Naive thymus-derived CD4-positive, alpha-beta T cell (primary cell): ENCODE data around the gene RGS8. TPM values are rescaled to one million over a fixed set of nuclear protein-coding genes. Genes with fewer than 3 reads are reported as not detected.

ENCODE experiments used
- ATAC-seq: fragments of 150-1000 bp; cut with Tn5 transposase; 2 replicates; pipeline ENCODE4 v1.10.0; 2021; ENCODE audit warnings: mild to moderate bottlenecking, moderate library complexity
- CTCF ChIA-PET: fragments of 350-600 bp; sonication (Branson Sonifier 250); formaldehyde crosslinking; loops from one replicate; lab custom pipeline; 2021; ENCODE audit warnings: antibody characterized with exemption; lab: Charles Lee
- POLR2A ChIA-PET: fragments of 350-600 bp; sonication (Branson Sonifier 250); formaldehyde crosslinking; loops from one replicate; lab custom pipeline; 2021; ENCODE audit warnings: antibody characterized with exemption, inconsistent platforms; lab: Charles Lee
- DNase-seq, 9 donors: peaks; one replicate each; pipeline versions ENCODE4 v3.0.0 to v3.0.0-alpha.2; 2020 to 2022; ENCODE audit warnings: mixed read lengths in 1 of 9
- H3K27ac ChIP-seq: one replicate; pipeline ENCODE4 v1.7.0; 2013; ENCODE audit warnings: mild to moderate bottlenecking, low read depth, low read length, moderate library complexity
- H3K27me3 ChIP-seq, 2 donors: one replicate each; pipeline ENCODE4 v1.7.0; 2013; ENCODE audit warnings: low read length in 2 of 2, mild to moderate bottlenecking in 2 of 2, moderate library complexity in 2 of 2; ENCODE audit not compliant: control insufficient read depth in 2 of 2, insufficient read depth in 2 of 2
- H3K36me3 ChIP-seq, 3 experiments: 1 replicate in 2 of 3; 2 replicates in 1 of 3; pipeline ENCODE4 v1.7.0; 2013; ENCODE audit warnings: low read length in 3 of 3, mild to moderate bottlenecking in 3 of 3, moderate library complexity in 1 of 3; ENCODE audit not compliant: insufficient read depth in 3 of 3, control insufficient read depth in 2 of 3
- H3K4me1 ChIP-seq, 2 donors: one replicate each; pipeline ENCODE4 v1.7.0; 2013; ENCODE audit warnings: low read length in 2 of 2, mild to moderate bottlenecking in 2 of 2, moderate library complexity in 1 of 2; ENCODE audit not compliant: control insufficient read depth in 2 of 2, insufficient read depth in 2 of 2
- H3K4me3 ChIP-seq: 2 replicates; pipeline ENCODE4 v1.7.0; 2013; ENCODE audit warnings: mild to moderate bottlenecking, low read length
- H3K9me3 ChIP-seq, 3 experiments: 1 replicate in 2 of 3; 2 replicates in 1 of 3; pipeline ENCODE4 v1.7.0; 2013; ENCODE audit warnings: low read length in 3 of 3; ENCODE audit not compliant: control insufficient read depth in 2 of 3
- H3K27ac Mint-ChIP-seq, 9 donors: one replicate each; pipeline ENCODE4 v1.8.0; 2020 to 2022; ENCODE audit warnings: mixed read lengths in 9 of 9, mild to moderate bottlenecking in 8 of 9, moderate library complexity in 5 of 9, inconsistent platforms in 2 of 9
- H3K27me3 Mint-ChIP-seq, 5 donors: one replicate each; pipeline ENCODE4 v1.8.0; 2021 to 2022; ENCODE audit warnings: mixed read lengths in 5 of 5, mild to moderate bottlenecking in 1 of 5
- H3K36me3 Mint-ChIP-seq, 5 donors: one replicate each; pipeline ENCODE4 v1.8.0; 2020 to 2022; ENCODE audit warnings: mixed read lengths in 5 of 5, mild to moderate bottlenecking in 3 of 5, inconsistent platforms in 1 of 5
- H3K4me1 Mint-ChIP-seq, 7 donors: one replicate each; pipeline ENCODE4 v1.8.0; 2020 to 2022; ENCODE audit warnings: mixed read lengths in 7 of 7, mild to moderate bottlenecking in 3 of 7, inconsistent platforms in 1 of 7
- H3K4me3 Mint-ChIP-seq, 10 donors: one replicate each; pipeline ENCODE4 v1.8.0; 2020 to 2022; ENCODE audit warnings: mild to moderate bottlenecking in 10 of 10, mixed read lengths in 10 of 10, moderate library complexity in 6 of 10, inconsistent platforms in 2 of 10
- H3K9me3 Mint-ChIP-seq, 11 donors: one replicate each; pipeline ENCODE4 v1.8.0; 2020 to 2022; ENCODE audit warnings: mixed read lengths in 11 of 11, mild to moderate bottlenecking in 4 of 11, inconsistent platforms in 1 of 11, moderate library complexity in 1 of 11
- intact Hi-C, 2 donors: fragments of 100-400 bp; cut with micrococcal nuclease; formaldehyde crosslinking; loops; one replicate each; pipeline ENCODE4 v1.15.1; 2023
- polyA plus RNA-seq, 2 donors: library from polyadenylated mRNA; unstranded; fragments of 300-500 nt; fragmentation: Illumina TruSeq; gene quantifications; one replicate each; pipeline ENCODE4 v1.2.3, GENCODE V29; 2021
- total RNA-seq, 6 experiments: library from RNA in 5 of 6; stranded (reverse) in 5 of 6; gene quantifications; 1 replicate in 5 of 6; 2 replicates in 1 of 6; pipeline ENCODE4 v1.2.3 and lab custom pipeline; 2021 to 2026

Gene RGS8
- total and polyA plus RNA-seq, 7 experiments from 2014 or later, result not detected

GRCh38 chr1:182714546-182714945 lies 30.2 kb upstream of the RGS8 start:
- Mint-ChIP-seq H3K27ac (no peak overlapping the region), H3K9me3 (no peaks in the 10 kb centered on the region), H3K27me3 (no peaks in the 10 kb centered on the region), H3K4me1 (peaks cover 9 to 34% (median 27%) of the 10 kb centered on the region in 7 donors), H3K36me3 (no peaks in the 10 kb centered on the region), H3K4me3 (no peak overlapping the region)
- DNase-seq (no peak), ATAC-seq (no peak)
- no peak overlapping the region for H3K4me3 ChIP-seq
- no peaks in the 10 kb centered on the region for H3K27me3 ChIP-seq
- no peak overlapping the region for H3K27ac ChIP-seq
- ChIA-PET CTCF (no interaction called here), POLR2A (no interaction called here)
- H3K9me3 ChIP-seq, result no peaks in the 10 kb centered on the region
- peaks cover 4 to 6% of the 10 kb centered on the region in 2 donors for H3K4me1 ChIP-seq
- H3K36me3 ChIP-seq, result no peaks in the 10 kb centered on the region
- intact Hi-C loops, result no loop called here

GRCh38 chr1:182713939-182714338 lies 29.6 kb upstream of the RGS8 start:
- intact Hi-C loops, result no loop called here
- Histone ChIP-seq H3K27ac (no peak overlapping the region), H3K9me3 (no peaks in the 10 kb centered on the region), H3K27me3 (no peaks in the 10 kb centered on the region), H3K36me3 (no peaks in the 10 kb centered on the region), H3K4me3 (no peak overlapping the region), H3K4me1 (peaks cover 4 to 6% of the 10 kb centered on the region in 2 donors)
- Mint-ChIP-seq H3K36me3 (no peaks in the 10 kb centered on the region), H3K27me3 (no peaks in the 10 kb centered on the region), H3K4me3 (peak overlapping the region in 1 of 10 donors; percentile 3), H3K27ac (no peak overlapping the region), H3K4me1 (peaks cover 9 to 36% (median 28%) of the 10 kb centered on the region in 7 donors), H3K9me3 (no peaks in the 10 kb centered on the region)
- CTCF ChIA-PET, result no interaction called here
- POLR2A ChIA-PET, result no interaction called here
- ATAC-seq, result no peak
- DNase-seq, result no peak

GRCh38 chr1:182713492-182713891 lies 29.1 kb upstream of the RGS8 start:
- H3K4me3 ChIP-seq, result no peak overlapping the region
- Mint-ChIP-seq H3K36me3 (no peaks in the 10 kb centered on the region), H3K9me3 (no peaks in the 10 kb centered on the region), H3K4me1 (peaks cover 9 to 38% (median 28%) of the 10 kb centered on the region in 7 donors), H3K4me3 (no peak overlapping the region), H3K27ac (no peak overlapping the region), H3K27me3 (no peaks in the 10 kb centered on the region)
- H3K36me3 ChIP-seq, result no peaks in the 10 kb centered on the region
- DNase-seq (no peak), ATAC-seq (no peak)
- intact Hi-C loops, result no loop called here
- H3K27me3 ChIP-seq, result no peaks in the 10 kb centered on the region
- no peaks in the 10 kb centered on the region for H3K9me3 ChIP-seq
- CTCF ChIA-PET, result no interaction called here
- H3K27ac ChIP-seq, result no peak overlapping the region
- peaks cover 4 to 6% of the 10 kb centered on the region in 2 donors for H3K4me1 ChIP-seq
- POLR2A ChIA-PET, result no interaction called here

- Mint-ChIP-seq H3K4me3 (no peak overlapping the region), H3K4me1 (peaks cover 5 to 20% (median 14%) of the 10 kb centered on the region in 7 donors), H3K9me3 (no peaks in the 10 kb centered on the region), H3K27ac (no peak overlapping the region), H3K27me3 (no peaks in the 10 kb centered on the region), H3K36me3 (peaks cover 0 to 1% (median 0%) of the 10 kb centered on the region in 5 donors)
- no peak for ATAC-seq
- Histone ChIP-seq H3K27ac (no peak overlapping the region), H3K4me3 (no peak overlapping the region), H3K4me1 (no peaks in the 10 kb centered on the region), H3K27me3 (no peaks in the 10 kb centered on the region), H3K36me3 (no peaks in the 10 kb centered on the region), H3K9me3 (no peaks in the 10 kb centered on the region)
- intact Hi-C loops, result no loop called here
- DNase-seq, result no peak
- CTCF ChIA-PET, result no interaction called here
- POLR2A ChIA-PET, result no interaction called here
Measured at GRCh38 chr1:182709855-182710254, 25.5 kb upstream of the RGS8 start.

DNA sequence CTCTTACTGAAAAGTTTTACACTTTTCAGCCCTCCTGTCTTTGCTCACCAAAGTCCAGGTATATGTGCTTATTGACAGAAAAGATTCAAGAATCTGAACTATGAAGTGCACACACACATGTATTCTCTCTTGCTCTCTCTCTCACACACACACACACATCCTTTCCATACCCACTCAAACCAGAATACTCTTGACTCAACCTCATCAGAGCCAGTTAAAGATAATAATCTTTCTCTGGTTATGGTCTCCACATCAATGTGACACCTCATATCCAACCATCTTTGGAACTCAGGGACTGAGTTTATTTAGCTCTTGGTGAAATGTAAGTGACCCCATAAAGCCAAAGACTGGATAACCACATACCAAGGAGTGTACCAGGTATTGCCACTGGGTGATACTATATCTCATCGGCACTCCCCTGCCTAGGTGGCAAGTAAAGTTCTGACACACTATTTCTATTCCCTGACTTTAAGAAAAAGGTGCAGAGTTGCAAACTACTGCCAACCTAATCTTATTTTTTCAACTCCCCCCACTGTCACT lies 24.9 kb upstream of the RGS8 start:
- no peaks in the 10 kb centered on the region for H3K27me3 Mint-ChIP-seq
- H3K4me1 ChIP-seq, result no peaks in the 10 kb centered on the region
- no peak for ATAC-seq
- H3K4me3 Mint-ChIP-seq, result no peak overlapping the region
- H3K4me3 ChIP-seq, result no peak overlapping the region
- no peak overlapping the region for H3K27ac ChIP-seq
- H3K27ac Mint-ChIP-seq, result no peak overlapping the region
- H3K36me3 Mint-ChIP-seq, result peaks cover 0 to 1% (median 0%) of the 10 kb centered on the region in 5 donors
- no peaks in the 10 kb centered on the region for H3K27me3 ChIP-seq
- no peaks in the 10 kb centered on the region for H3K36me3 ChIP-seq
- no peak for DNase-seq
- no peaks in the 10 kb centered on the region for H3K9me3 ChIP-seq
- ChIA-PET POLR2A (no interaction called here), CTCF (no interaction called here)
- intact Hi-C loops, result no loop called here
- no peaks in the 10 kb centered on the region for H3K9me3 Mint-ChIP-seq
- H3K4me1 Mint-ChIP-seq, result peaks cover 5 to 15% (median 11%) of the 10 kb centered on the region in 7 donors

- no peak overlapping the region for H3K27ac ChIP-seq
- H3K36me3 ChIP-seq, result no peaks in the 10 kb centered on the region
- no peak overlapping the region for H3K4me3 ChIP-seq
- ChIA-PET POLR2A (interaction anchor here (0.6 kb wide), 1 partner anchor 24 kb away, joined by 4 read pairs; no protein-coding TSS in a partner anchor), CTCF (no interaction called here)
- intact Hi-C loops, result no loop called here
- Mint-ChIP-seq H3K27ac (no peak overlapping the region), H3K4me1 (peaks cover 0 to 6% (median 0%) of the 10 kb centered on the region in 7 donors), H3K9me3 (no peaks in the 10 kb centered on the region), H3K27me3 (peaks cover 0 to under 1% (median 0%) of the 10 kb centered on the region in 5 donors), H3K4me3 (no peak overlapping the region), H3K36me3 (peaks cover 0 to 1% (median 0%) of the 10 kb centered on the region in 5 donors)
- DNase-seq, result no peak
- H3K4me1 ChIP-seq, result no peaks in the 10 kb centered on the region
- no peaks in the 10 kb centered on the region for H3K27me3 ChIP-seq
- no peak for ATAC-seq
- no peaks in the 10 kb centered on the region for H3K9me3 ChIP-seq
Measured at GRCh38 chr1:182707122-182707521, 22.7 kb upstream of the RGS8 start.

DNA sequence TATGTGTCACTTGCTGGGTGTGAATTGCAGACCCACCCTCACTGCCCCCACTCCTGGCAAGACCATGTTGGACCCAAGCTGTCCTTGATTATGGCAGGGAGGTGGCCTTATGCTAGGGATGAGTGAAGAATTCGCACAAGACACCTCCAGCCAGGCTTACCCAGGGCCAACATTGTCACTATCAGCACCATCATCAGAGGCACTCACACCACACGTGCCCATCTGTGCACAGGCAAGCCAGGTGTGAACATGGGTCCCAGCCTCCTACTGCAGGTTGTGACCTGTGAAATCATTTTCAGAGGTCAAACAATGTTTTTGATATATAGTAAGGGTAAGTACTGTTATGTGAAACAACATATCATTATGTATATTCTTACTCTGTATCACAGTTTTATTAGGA lies 20.3 kb upstream of the RGS8 start:
- no peaks in the 10 kb centered on the region for H3K36me3 ChIP-seq
- no peaks in the 10 kb centered on the region for H3K27me3 ChIP-seq
- H3K4me3 Mint-ChIP-seq, result no peak overlapping the region
- intact Hi-C loops, result no loop called here
- H3K27ac Mint-ChIP-seq, result peak overlapping the region in 1 of 9 donors; percentile 16
- no peaks in the 10 kb centered on the region for H3K9me3 ChIP-seq
- no peaks in the 10 kb centered on the region for H3K9me3 Mint-ChIP-seq
- H3K4me1 ChIP-seq, result no peaks in the 10 kb centered on the region
- peaks cover 0 to 1% (median 0%) of the 10 kb centered on the region in 5 donors for H3K36me3 Mint-ChIP-seq
- POLR2A ChIA-PET, result no interaction called here
- peaks cover 5 to 14% (median 8%) of the 10 kb centered on the region in 5 donors for H3K27me3 Mint-ChIP-seq
- peaks cover 0 to 6% (median 0%) of the 10 kb centered on the region in 7 donors for H3K4me1 Mint-ChIP-seq
- H3K27ac ChIP-seq, result no peak overlapping the region
- no peak overlapping the region for H3K4me3 ChIP-seq
- DNase-seq, result no peak
- no peak for ATAC-seq
- CTCF ChIA-PET, result no interaction called here
